Brain pericyte (primary cell): Measurements from ENCODE around the gene DUSP1.

Experiments
- DNase-seq: peaks from one replicate; pipeline ENCODE4 v3.0.0-alpha.2; 2012; ENCODE audit warnings: low read depth, low spot score

The DUSP1 gene

DNA sequence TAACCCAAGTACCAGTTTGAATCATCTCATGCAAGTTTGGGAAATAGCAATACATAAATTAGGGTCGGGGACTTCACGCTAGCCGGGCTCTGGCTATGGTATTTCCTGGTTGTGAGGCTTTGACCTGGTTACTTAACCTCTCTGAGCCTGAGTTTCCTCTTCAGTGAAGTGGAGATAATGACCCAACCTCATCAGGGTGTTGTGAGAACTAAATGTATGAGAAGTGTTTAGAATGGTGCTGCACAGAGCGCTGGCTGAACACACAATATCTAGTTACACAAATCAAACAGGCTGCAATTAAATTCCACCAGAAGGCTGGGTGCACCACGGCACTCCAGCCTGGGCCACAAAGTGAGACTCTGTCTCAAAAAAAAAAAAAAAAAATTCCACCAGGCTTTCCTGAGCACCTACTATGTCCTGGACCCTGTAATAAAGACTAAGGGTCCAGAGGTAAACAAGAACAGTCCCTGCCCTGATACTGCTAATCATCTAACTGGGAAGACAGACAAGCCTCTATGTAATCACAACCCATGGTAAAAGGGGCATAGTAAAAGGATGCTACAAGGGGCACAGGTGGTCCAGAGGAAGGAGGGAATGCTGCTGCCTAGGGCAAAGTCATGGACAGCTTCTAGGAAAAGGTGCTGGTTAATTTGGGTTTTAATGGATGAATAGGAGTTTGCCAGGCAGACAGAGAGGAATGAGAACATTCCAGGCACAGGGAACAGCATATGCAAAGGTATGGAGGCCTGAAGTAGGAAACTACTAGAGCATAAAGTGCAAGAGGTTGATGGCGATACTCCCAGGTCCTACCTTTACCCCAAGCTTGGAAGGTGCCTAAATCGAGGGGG lies 27.7 kb downstream of the DUSP1 start:
- no peak for DNase-seq

DNA sequence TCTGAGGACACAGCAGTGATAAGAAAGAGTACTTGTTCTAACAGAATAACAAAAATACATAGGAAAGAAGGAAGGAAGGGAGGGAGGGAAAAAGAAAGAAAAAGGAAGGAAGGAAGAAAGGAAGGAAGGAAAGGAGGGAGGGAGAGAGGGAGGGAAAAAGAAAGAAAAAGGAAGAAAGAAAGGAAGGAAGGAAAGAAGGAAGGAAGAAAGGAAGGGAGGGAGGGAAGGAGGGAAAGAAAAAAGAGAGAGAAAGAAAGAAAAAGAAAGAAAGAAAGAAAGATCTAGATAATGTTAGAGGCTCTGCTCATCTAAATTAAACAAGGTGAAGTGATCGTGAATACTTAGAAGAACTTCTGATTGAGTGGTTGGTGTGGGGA lies 29.8 kb downstream of the DUSP1 start:
- DNase-seq = no peak

DNA sequence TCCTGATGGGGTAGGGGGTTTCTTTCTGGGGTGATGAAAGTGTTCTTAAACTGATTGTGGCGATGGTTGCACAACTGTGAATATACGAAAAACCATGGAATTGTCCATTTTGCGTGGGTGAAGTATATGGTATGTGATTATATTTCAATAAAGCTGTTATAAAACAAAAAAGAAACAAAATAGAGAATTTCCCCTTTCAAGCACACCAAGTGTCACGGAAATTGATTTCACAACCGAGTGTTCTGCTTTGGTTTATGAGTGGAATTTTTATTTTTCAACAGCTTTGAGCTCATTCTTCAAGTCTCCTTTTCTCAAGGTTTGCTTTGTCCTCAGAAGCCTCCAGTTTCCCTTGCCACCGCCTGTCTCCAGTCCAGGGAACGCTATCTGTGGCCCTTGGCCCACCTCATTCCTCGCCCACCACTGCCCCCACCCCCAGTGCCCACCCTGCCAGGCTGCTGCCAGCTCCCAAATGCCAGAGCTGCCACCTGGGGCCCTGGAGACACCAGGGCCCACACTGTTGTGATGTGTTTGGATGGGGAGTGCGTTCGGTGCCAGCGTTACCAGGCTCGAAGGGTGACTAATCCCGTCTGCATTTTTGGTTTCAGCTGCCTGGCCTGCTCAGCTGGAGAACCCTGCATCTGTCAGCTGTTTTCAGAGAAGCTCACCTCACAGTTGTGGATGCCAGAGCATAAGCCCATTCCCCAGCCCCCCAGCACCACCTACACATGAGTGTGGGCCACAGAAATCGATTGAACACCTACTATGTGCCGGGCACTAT lies 30.4 kb downstream of the DUSP1 start:
- peak; percentile 76 for DNase-seq

DNA sequence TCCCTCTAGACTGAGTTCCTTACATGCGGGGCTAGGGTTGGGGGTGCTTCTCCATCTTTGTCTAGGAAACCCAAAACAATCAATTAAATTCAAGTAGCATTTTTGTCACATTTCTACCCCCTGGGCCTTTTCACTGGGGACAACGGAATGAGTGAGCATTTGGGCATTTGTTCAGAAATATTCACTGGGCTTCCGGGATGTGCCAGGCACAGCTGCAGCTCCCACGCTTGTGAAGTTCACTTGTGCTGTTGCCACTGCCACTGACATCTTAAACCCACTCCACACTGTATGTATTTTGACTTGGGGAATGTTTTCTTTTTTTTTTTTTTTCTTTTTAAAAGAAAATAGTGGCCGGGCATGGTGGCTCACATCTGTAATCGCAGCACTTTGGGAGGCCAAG lies 31.6 kb downstream of the DUSP1 start:
- no peak for DNase-seq

DNA sequence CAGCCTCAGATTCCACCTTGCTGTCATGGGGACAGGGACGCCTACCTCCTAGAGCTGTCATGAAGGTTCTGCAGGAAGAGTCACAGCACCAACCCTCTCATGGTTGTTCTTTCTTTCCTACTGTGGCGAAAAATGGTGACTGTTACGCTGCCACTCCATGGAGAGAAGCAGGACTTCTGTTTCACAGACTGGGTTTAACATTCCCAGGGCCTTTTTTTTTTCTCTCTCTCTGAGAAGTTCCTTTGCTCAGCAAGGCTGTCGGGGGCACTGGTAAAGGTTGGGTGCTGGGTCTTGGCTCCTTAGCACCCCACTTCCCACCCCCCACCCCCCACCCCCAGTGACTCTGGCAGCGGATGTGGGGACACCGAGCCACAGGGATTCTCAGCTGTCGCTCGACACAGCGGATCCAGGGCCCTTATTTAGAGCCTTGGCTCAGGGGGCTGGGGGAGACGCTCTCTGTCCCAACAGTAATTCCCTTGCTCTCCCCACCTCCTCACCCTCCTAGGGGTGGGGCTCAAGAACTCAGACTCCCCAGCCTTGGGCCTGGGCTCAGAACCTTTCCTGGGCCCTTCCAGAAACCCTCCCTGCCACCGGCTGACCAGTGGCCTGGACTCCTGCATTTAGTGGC lies 34.4 kb downstream of the DUSP1 start:
- DNase-seq = no peak

DNA sequence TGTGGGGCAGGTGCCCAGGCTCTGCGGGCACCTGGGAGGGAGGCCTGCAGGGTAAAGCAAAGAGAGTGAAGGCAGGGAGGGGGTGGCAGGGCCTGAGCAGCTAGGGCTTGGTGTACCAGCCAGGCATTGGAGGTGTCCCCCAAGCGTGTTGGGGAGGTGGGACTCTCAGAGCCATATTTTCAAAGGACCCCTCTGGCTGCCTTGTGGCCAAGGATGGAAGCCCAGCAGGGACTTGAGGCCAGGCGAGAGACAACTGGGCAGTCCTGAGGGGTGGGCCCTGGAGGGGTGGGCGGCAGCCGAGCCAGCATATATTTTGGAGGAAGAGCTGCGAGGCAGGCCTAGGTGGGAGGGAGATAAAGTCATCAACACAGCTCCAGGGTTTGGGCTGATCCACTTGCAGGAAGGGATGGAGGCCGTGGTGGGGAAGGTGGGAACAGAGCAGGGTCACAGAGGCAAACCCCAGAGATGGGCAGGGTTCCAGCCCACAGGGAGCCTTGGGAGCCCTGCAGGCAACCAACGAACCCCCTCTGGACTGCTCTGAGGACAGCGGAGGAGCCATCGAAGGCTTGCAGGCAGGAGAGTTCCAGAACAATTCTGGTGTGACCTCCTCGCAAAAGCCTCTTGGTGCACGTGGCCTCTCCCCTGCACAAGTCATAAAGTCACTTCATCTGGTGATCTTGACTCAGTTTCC lies 35.7 kb downstream of the DUSP1 start:
- no peak for DNase-seq

DNA sequence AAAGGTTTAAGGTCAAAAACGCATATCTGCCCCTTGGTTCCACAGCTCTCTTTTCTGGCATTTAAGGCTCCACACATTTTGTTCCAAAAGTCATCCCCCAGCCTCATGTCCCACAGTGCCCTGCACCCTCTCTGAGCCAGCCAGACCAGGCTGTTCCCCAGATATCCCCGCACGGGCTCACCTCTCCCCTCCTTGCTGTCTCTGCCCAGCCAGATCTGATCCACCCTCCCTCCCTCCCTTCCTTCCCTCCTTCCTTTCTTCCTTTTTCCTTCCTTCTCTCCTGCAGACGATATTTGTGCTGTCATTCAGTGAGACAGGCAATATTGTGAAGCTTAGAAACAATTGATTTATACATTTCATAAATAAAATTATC lies 37.0 kb downstream of the DUSP1 start:
- no peak for DNase-seq

DNA sequence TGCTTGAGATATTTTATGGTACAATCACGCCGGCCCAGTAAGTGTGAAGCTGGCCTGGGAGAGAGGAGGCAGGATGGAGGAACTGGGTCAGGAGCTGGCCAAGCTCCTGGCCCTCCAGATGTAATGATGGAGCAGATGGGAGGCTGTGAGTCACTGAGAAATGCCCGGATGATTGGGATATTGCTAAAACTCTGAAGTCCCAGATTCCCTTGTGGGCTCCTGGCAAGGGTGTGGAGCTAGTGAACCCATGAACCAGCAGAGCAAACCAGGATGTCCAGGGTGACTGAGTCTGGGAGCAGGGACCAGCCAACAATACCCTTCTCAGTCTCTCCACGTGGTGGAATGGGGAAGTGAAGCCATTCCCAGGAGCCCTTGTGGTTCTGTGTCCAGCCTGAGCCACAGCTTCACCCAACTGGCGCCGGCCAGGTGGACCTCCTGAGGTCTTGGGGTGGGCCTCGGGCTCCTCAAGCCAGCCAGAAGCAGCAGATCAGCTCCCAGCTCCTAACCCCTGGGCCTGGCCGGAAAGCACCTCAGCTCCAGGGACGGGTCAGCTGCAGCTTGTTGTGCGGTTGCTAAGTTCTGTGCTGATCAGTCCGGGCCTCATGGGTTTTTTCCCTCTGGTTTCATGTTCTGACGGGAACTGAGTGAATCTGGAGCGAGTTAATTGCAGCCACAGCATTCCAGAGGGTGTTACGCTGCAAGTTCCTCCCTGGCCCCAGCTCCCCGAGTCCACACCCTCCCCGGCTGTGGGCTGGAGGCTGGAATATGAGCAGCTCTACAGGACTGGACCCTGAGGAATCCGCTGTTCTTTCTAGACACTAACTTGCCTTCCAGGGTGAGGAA lies 37.6 kb downstream of the DUSP1 start:
- DNase-seq = no peak

DNA sequence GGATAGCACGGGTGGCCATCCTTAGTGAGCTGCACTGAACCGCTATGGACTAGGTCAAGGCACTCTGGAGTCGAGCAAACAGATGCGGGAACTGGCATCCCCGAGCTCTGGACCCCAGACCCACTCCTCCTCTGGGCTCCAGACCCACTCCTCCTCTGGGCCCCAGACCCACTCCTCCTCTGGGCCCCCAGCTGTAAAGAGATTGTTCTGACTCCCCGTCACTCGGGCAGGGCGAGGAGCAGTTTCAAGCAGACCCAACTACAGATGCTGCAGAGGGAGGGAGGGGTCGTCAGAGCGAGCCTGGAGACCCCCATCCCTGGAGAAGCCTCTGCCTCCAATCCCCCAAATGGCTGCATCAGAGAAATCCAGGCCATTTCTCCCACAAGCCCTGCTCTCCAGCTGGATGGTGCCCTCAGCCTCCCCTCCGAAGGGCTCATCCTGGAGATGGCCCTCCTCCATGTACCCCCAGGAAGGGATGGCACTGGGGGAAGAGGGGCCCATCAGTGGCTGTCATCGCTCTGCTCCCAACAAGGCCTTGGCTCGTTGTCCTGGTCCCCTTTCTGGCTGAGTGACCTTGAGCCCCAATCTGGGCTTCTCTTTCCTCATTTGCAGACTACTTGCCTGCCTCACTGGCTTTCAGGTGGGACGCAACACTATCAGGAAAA lies 38.7 kb downstream of the DUSP1 start:
- no peak for DNase-seq

DNA sequence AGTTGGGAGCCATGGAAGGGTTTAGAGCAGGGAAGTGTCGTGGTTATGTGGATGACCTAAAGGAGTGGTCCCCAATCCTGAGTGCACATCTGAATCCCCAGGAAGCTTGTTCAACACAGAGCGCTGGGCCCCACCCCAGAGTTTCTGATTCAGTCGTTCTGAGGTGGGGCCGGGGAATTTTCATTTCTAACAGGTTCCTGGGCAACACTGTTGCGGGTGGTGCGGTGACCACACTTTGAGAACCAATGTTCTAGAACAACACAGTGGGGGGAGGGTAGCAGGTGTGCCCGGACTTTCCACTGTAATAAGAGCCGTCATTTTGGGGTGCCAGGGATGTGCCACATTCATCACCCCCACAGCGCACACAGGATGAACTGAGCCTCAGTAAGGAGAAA lies 39.3 kb downstream of the DUSP1 start:
- DNase-seq = no peak

DNA sequence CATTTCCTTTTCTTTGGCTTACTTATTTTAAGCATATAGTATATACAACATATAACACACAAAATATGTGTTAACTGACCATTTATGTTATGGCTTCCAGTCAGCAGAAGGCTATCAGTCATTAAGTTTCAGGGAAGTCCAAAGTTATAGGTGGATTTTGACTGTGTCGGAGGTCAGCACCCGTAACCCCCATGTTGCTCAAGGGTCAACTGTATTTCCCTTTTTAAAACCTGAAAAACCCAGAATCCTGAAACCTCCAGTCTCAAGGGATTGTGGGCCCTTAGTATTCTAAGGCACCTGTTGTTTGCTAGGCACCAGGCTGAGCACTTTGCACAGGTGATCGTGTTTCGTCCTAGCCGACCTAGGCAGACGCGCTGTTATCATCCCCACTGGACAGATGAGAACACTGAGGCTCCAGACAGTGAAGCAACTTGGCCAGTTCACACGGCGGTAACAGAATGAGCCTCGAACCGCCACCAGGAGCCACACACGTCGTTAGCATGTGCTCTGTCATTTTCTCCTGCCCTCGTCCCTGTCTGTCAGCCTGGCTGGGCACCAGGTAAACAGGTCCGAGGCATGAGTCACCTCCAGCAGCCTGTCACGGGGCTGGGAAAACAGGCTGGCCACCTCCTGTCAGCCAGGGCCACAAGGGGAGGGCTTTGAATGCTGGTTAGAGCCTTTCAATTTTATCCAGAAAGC lies 39.9 kb downstream of the DUSP1 start:
- no peak for DNase-seq

DNA sequence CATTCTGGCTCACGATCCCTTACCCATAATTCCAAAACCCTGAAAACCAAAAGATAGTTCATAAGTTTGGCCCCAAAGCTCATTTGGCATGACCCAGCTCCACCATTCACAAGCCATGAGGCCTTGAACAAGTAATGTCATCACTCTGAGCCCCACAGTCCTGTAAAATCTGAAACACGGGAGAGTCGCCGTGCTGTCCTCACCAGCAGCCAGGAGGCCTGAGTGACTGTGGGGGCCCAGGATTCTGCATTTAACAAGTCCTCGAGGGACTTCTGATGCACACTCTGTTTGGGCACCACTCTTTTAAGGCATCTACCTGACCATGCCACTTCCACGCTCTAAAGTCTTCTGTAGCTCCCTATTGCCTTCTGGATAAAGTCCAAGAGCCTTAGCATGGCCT lies 40.8 kb downstream of the DUSP1 start:
- DNase-seq = no peak

DNA sequence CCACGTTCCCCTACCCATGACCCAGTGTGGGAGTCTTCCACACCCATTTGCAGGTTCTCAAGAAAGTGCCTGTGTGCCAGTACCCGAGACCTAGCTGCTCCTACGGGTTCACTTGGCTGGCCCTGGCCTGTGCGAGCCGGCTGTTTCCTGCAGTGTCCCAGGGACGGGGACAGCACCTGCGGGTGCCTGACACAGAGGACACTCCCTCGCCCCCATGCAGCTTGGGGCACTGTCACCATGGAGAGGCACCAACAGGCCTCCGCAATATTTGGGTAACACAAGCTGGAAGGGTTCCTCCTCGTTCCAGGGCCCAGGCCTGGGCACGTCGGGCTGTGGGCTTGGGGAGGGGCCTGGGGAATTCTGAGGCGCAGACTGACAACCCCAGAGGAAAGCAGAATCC lies 41.4 kb downstream of the DUSP1 start:
- no peak for DNase-seq

DNA sequence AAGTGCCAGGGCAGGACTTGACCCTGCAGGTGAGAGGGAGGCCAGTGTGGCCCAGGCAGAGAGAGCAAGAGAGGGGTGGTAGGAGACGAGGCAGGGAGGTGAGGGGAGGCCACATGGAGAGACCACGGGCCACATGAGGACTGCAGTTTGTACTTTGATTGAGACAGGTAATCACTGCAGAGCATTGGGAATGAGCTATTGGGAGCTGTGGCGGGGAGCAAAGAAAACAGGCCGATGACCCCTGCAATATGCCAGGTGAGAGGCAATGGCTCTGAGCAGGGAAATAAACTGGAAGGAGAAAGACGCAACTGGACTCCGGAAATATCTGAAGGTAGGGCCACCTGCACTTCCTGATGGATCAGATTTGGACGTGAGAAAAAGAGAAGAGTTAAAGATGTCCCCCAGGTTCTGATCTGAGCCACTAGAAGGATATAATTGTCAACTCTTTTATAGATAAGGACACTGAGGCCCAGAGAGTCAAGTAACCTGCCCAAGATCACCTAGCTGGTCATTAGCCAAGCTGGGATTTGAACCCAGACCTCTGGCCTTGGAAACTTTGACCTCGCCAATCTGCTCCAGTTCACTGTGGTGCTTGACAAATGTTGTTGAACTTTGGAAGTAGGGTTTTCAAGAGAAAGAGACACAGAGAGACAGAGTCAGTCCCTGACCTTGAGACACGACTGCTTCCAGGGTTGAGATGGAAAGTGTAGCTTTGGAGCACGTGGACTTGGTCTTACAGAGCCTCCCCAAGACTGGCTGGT lies 42.3 kb downstream of the DUSP1 start:
- no peak for DNase-seq

DNA sequence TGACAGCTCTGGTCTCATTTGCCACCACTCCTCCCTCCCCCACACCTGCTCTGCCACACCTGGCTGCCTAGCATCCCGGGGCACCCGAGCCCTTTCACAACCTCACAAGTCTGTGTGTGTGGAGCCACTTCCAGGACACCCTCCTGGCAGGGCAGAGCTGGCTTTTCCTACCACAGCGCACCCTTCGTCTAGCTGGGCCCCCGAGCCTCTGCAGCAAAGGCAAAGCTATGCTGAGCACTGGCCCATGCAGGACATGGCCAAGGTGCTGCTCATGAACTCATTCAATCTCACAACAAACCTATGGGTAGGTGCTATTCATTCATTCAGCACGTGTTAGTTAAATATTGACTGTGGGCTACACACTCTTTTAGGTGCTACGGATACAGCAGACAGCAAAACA lies 43.4 kb downstream of the DUSP1 start:
- DNase-seq = no peak

DNA sequence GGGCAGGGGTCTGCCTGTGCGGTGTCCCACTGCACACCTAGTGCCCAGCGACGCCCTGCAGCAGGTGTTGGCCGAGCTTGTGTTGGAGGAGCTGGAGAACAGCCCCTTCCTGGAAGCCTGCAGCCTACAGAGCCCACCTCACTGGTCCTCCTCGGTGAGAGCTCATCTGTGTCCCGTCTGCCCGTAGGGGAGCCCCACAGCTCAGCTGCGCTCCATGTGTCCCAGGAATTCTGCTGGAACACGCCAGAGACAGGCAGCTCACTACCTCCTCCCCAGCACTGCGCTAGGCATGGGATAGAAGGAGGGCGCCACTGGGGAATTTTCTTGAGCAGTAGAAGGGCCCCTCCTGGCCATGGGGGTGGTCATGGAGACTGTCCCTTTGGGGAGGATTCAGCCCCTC lies 44.0 kb downstream of the DUSP1 start:
- no peak for DNase-seq

DNA sequence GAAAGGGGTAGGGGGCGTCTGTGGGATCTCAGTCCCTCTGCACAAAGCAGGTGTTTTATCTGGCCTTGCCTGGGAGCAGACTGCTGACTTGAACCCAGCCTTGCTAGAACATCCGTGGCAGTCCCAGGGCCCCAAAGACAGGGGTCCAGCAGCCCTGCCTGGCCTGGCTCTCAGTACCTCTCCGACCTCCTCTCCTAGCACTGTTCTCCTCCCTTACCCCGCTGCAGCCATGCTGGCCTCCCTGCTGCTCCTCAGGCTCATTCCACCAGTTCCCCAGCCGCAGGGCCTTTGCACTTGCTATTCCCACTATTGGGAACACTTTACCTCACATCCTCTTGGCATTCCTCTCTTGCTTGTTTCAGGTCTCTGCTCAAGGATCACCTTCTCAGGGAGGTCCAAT lies 45.2 kb downstream of the DUSP1 start:
- DNase-seq = no peak

DNA sequence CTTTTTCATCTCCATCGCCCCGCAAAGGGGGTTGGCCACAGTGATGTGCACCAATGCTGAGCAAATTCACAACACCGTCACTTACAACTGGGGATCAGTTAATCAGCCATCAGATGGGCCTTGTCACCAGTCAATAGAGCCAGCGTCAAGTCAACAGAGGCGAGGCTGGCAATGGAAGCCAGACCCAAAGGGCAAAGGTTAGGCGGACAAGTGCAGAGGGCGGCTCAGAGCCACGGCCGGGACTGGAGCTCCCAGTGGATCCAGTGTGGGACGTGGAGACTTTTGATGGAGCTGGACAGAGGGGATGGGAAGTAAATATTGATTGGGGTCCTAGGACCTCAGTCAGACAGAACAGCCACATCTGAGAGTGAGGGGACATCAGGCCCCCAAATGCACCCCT lies 45.7 kb downstream of the DUSP1 start:
- DNase-seq = no peak
